ENCODE results near the gene LARP4B.

LARP4B gene

DNA sequence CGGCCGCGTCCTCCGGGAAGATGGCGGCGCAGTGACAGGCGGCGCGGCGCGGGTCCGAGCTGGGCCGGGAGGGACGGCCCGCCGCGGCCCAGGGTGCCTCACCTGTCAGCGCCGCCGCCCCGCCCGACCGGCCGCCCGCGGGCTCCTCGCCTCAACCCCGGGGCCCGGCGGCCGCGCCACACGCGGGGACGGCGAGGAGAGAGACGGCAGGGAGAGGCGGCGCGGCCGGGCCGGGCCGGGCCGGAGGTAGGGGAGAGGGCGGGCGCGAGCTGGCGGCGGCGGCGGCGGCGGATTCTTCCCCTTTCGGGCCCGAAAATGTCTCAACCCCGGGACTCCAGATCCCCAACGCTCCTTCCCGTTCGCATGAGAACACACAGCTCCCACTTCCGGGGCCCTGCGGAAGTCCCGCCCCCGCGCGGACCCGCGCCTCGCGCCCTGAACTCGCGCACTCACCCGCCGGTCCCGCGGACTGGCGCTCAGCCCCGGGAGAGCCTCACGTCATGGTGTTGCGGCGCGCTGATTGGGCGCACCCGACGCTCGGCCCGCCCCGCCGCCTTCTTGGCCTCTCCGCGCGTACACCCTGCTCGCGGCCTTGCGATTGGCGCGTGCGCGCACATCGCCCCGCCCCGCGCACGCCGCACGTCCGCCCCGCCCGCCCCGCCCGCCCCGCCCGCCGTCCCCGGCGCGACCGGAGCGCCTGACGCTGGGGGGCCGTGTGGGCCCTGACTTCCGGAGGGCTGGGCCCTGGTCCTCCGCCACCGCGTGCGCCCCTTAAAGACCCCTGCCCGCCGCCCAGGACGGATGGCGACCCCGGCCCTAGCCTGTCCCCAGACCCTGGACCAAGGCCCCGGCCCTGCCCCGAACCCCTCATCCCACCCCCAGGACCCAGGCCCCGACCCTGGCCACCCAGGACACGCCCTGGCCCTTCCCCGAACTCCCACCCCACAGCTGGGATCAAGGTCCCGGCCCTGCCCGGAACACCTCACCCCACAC, at the start of gene LARP4B:
Gene LARP4B (minus strand): TSS at position 380 of the 993 bp plus-strand sequence. CDS start 45,984 bp downstream, outside the sequence.
- DNase-seq (ENCODE audit: insufficient read length, low spot score) (peak; percentile 99), FAIRE-seq (peak; percentile 78)

DNA sequence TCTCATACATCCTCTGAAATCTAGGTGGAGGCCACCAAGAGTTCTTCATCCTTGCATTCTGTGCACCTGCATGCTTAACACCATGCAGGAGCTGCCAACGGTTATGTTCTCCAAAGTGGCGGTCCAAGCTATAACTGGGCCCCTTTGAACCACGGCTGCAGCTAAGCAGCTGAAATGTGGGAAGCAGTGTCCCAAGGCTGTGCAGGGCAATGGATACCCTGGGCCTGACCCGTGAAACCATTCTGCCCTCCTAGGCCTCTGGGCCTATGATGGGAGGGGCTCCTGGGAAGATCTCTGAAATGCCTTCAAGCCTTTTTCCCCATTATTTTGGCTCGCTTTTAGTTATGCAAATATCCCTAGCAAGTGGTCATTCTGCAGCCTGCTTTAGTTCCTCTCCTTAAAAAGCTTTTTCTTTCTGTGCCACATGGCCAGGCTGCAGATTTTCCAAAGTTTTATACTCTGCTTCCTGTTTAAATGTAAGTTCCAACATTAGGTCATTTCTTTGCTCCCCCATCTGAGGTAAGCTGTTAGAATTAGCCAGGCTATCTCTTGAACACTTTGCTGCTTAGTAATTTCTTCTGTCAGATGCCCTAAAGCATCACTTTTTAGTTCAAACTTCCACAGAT, 49.1 kb upstream of the LARP4B start:
- FAIRE-seq (no peak), DNase-seq (ENCODE audit: insufficient read length, low spot score) (no peak)

- FAIRE-seq (no peak), DNase-seq (ENCODE audit: insufficient read length, low spot score) (no peak)
Observed at GRCh38 chr10:978826-979421, 47.4 kb upstream of the LARP4B start.

- FAIRE-seq, result no peak
Observed at GRCh38 chr10:976316-976715, 44.8 kb upstream of the LARP4B start.

DNA sequence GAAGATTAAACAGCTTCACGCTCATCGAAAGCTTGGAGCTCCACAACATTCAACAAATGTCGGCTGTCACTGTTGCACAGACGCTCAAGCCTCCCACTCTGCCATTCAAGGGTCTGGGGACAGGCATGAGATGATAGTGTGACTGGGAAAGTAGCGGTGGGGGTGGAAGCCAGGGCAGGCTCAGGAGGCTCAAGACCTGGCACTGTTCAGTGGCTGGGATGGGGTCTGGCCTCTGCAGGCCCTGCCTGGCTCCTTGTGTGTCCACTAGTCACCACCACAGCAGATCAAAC, 43.2 kb upstream of the LARP4B start:
- FAIRE-seq (no peak), DNase-seq (ENCODE audit: insufficient read length, low spot score) (no peak)

More at GRCh38 chr10:976316-976715, 44.8 kb upstream of the LARP4B start:
- DNase-seq (ENCODE audit: insufficient read length, low spot score), result no peak

DNA sequence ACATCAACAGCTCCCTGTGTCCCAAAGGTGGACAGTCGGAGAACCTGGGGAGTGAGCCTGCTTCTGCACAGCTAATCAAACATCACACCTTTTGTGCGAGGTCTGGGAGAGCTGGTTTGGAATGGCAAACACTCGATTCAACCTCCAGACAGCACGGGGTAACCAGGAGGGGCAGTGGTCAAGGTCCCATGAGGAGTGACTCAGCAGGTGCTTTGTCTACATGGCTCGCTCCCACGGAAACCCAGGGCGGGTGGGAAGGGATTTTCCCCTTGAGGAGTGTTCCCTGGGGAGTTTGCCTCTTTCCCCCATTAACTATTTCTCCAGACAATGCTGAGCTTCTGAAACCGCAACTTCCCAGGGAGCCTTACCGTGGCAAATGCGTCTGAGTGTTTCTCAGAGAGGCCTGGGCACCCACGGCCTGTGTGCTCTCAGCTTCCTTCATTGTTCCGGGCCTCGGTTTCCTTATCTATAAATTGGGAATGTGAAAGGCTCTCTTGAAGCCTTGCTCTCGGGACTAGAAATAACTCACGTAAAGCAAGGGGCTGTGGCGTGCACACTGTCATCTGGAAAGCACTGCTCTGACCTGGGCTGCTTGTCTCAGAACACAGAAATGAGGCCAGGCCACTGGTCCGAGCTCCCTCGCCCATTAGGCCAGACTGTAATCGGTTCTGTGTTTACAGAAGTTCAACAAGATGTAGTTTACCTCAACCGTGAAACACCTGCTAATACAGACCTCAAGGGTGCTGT, 42.7 kb upstream of the LARP4B start:
- FAIRE-seq (peak; percentile 70), DNase-seq (ENCODE audit: insufficient read length, low spot score) (no peak)

- DNase-seq (ENCODE audit: insufficient read length, low spot score) (no peak), FAIRE-seq (peak; percentile 35)
Observed at GRCh38 chr10:972763-973162, 41.3 kb upstream of the LARP4B start.

DNA sequence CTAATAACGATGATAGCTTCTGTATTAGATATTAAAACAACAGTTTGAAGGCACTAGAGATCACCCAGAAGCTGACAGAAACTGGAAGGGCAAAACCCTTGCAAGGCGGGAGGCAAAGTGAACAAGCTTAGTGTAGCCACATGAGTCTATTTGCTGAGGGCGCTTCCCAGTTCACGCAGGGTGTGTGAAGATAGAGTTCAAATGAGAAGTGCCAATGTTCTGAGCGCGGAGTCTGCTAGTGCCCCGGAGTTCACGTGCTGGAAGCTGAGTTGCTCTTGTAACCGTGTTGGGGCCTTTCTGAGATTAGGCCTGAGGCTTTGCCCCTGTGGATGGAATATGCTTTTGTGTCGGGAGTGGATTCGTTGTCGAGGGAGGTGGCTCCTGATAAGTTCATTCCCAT, 40.1 kb upstream of the LARP4B start:
- FAIRE-seq (no peak), DNase-seq (ENCODE audit: insufficient read length, low spot score) (no peak)

DNA sequence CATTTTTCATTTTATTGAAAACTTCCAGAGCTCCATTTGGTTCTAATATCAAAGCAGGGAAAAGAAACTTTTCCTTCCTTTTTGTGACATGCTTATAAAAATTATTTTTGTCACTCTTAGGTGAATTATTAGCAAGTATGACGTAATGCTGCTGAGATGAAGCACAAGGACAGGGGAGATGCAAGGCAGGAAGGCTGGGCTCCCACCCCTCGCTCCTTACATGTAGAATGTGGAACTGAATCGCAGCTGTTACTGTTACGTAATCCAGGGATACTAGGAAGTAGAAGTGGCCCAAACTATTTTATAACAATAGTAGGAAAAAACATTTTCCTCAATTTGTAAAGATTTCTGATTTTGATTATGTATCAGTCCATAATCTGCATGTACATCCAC, 39.6 kb upstream of the LARP4B start:
- no peak for FAIRE-seq
- no peak for DNase-seq (ENCODE audit: insufficient read length, low spot score)

DNA sequence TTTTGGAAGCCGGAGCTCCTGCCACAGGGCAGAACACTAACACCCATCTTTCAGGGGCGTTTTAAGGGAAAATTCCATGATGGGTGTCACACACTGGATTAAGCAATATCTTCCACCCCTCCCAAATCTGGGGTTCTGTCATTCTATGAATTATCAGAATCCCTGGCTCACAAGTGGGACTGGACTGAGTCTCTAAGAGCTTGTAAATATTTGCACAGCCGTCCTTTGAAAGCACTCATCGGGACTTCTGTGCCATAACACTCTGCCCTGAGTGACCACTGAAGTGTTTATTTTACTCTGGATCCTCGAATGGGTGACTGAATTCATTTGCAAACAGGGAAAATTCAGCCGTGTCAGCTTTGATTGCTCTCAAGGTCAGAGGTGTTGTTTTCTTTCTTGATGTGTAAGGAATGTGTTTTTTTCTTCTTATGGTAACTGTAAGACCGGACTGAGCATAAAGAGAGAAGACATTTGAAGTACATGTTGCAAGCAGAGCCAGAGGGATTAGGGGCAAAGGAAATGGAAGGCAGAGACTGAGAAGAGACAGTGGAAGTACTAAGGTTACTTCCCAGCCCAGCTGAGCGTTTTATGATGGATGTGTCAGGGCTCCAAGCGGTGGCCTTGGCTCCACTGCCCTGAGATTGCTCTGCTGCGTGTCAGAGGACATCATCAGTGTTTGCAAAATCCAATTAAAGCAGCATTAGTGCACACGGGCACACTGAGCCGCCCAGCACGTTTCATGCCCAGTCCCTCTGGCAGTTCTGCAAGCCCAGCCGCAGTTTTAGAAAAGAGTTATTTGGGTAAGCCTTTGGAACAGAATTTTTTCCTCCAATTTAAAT, 39.0 kb upstream of the LARP4B start:
- FAIRE-seq (no peak), DNase-seq (ENCODE audit: insufficient read length, low spot score) (no peak)

GRCh38 chr10:969473-970150, 38.1 kb upstream of the LARP4B start:
- FAIRE-seq (no peak), DNase-seq (ENCODE audit: insufficient read length, low spot score) (no peak)

DNA sequence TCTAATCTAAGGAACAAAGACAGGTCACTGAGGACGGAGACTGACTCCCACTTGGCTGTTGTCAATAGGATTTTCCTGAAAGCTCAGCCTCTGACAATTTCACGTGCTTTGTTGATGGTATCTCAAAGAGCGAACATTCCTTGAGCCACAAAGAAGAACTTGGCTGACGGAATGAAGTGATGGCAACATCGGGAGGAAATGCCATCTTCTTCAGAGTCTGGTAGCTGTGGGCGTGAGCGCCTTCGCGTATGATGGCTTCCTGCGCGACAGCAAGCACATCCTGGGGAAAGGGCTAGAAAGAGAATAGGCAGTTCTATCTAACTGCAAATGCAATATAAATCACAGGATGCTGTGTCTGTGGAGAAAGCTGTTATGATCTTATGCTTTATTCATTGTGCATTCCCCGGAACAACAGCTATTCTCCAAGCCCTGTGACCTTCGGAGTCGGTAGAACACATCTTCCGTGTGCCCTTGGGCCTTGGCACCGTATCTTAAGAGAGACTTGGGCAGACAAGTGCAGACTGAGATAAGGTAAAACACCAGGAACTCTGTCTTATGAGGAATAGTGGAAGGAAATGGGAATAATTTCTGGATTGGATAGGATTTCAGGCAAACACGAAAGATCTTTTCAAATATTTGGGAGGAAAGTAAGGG, 37.2 kb upstream of the LARP4B start:
- FAIRE-seq (no peak), DNase-seq (ENCODE audit: insufficient read length, low spot score) (no peak)

- FAIRE-seq, result no peak
Observed at GRCh38 chr10:966466-967235, 35.1 kb upstream of the LARP4B start.

GRCh38 chr10:964988-965417, 33.5 kb upstream of the LARP4B start:
- no peak for FAIRE-seq
- DNase-seq (ENCODE audit: insufficient read length, low spot score), result no peak

More at GRCh38 chr10:966466-967235, 35.1 kb upstream of the LARP4B start:
- no peak for DNase-seq (ENCODE audit: insufficient read length, low spot score)

DNA sequence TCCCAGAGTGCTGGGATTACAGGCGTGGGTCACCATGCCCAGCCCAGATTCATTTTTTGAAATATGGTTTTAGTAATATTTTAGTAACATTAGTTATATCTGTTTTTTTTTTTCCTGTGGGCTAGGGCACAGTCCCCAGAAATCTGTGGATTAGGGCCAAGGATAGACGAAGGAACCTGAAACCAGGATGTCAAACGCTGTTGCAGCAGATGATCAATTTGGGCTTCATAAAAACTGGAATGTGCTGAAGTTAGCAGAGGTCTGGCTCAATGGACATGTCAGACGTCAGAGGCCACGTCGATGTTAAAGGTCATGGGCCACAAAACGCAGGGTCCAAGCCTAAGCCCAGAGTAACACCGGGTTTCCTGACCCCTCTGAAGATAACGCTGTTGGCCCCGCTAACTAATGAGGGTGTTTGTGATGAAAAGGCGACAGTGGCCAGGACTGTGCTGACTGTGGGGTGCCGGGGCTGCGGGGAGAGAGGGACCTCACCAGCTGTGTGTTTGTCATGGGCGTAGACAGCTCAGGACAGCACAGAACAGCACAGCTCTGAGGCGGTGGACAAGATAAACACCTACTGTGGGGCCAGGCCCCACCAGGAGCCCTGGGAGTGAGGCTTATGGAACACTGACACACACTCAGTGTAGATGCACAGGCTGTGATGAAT, 32.9 kb upstream of the LARP4B start:
- FAIRE-seq (no peak), DNase-seq (ENCODE audit: insufficient read length, low spot score) (no peak)

- FAIRE-seq (no peak), DNase-seq (ENCODE audit: insufficient read length, low spot score) (no peak)
Observed at GRCh38 chr10:963655-964054, 32.1 kb upstream of the LARP4B start.

GRCh38 chr10:963186-963585, 31.7 kb upstream of the LARP4B start:
- no peak for DNase-seq (ENCODE audit: insufficient read length, low spot score)
- no peak for FAIRE-seq

DNA sequence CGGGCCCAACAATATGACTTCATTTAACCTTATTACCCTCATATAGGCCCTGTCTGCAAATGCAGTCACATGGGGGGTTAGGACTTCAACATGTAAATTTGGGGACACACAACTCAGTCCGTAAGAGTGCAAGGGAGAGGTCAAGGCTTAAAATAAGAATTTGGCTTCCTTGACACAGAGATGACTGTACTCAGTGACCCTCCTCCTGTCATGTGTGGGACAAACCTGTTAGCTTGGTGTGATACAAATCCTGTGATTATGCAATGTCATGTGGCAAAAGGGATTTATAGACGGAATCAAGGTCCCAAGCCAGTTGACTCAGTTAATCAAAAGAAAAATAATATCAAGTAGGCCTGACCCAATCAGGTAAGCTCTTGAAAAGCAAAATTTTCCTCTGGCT, 30.8 kb upstream of the LARP4B start:
- no peak for FAIRE-seq

More for the DNA sequence above, 30.8 kb upstream of the LARP4B start:
- no peak for DNase-seq (ENCODE audit: insufficient read length, low spot score)
